Nephron (organoid): ENCODE data around the gene NRF1.
"Not testable (repeated sequence)": the region's sequence is repeated elsewhere in the genome, so short reads cannot be mapped to it uniquely, and the experiment has no call there.

Experiments
- H3K27ac Mint-ChIP-seq, 3 experiments: 2 replicates each; pipeline ENCODE4 v1.8.0; 2020; ENCODE audit warnings: mixed read lengths in 3 of 3, mild to moderate bottlenecking in 2 of 3, moderate library complexity in 1 of 3
- H3K27me3 Mint-ChIP-seq: 2 replicates; pipeline ENCODE4 v1.8.0; 2021; ENCODE audit warnings: low read depth, mild to moderate bottlenecking, moderate library complexity, mixed read lengths
- H3K36me3 Mint-ChIP-seq: 2 replicates; pipeline ENCODE4 v1.8.0; 2020; ENCODE audit warnings: low read depth, mixed read lengths
- H3K4me1 Mint-ChIP-seq: 2 replicates; pipeline ENCODE4 v1.8.0; 2020; ENCODE audit warnings: mixed read lengths
- H3K4me3 Mint-ChIP-seq, 3 experiments: 2 replicates each; pipeline ENCODE4 v1.8.0; 2020; ENCODE audit warnings: mild to moderate bottlenecking in 3 of 3, mixed read lengths in 3 of 3, moderate library complexity in 2 of 3
- H3K9me3 Mint-ChIP-seq: 2 replicates; pipeline ENCODE4 v1.8.0; 2020; ENCODE audit warnings: mixed read lengths
- TF ChIP-seq, protein P1 (sequence below), 3 experiments: fragments of 200-600 bp; sonication (generic); IDR thresholded peaks; one replicate each; pipeline ENCODE4 v1.5.0; 2021; ENCODE audit warnings: antibody characterized with exemption in 3 of 3; ENCODE audit not compliant: unreplicated experiment in 3 of 3

NRF1 gene

DNA sequence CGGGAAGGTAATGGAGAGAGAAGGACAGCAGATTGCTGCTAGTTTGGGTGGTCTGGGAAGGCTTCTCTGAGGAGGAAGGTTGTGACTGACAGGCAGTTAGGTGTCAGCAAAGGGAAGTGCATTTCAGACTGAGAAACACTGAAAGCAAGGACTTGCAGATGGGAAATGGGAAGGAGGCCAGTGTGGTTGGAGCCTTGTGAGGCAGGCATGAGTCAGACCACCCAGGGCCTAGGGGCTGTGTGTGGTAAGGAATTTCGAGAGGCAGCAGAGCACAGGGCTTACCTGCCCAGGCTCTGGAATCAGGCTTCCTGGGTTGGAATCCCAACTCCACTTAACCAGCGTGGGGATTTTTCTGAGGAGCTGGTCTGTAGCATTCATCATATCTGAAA lies 53.5 kb downstream of the NRF1 start:
- no peak overlapping the region for H3K27ac Mint-ChIP-seq
- TF ChIP-seq, protein P1, sequence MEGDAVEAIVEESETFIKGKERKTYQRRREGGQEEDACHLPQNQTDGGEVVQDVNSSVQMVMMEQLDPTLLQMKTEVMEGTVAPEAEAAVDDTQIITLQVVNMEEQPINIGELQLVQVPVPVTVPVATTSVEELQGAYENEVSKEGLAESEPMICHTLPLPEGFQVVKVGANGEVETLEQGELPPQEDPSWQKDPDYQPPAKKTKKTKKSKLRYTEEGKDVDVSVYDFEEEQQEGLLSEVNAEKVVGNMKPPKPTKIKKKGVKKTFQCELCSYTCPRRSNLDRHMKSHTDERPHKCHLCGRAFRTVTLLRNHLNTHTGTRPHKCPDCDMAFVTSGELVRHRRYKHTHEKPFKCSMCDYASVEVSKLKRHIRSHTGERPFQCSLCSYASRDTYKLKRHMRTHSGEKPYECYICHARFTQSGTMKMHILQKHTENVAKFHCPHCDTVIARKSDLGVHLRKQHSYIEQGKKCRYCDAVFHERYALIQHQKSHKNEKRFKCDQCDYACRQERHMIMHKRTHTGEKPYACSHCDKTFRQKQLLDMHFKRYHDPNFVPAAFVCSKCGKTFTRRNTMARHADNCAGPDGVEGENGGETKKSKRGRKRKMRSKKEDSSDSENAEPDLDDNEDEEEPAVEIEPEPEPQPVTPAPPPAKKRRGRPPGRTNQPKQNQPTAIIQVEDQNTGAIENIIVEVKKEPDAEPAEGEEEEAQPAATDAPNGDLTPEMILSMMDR (IDR thresholded peaks at IDR 0.05; ENCODE audit: unreplicated experiment in 3 of 3) = no peak
- H3K36me3 Mint-ChIP-seq = peaks cover 52% of the 10 kb centered on the region
- H3K4me3 Mint-ChIP-seq = no peak overlapping the region
- H3K27me3 Mint-ChIP-seq = peaks cover 4% of the 10 kb centered on the region
- H3K9me3 Mint-ChIP-seq = peaks cover 29% of the 10 kb centered on the region
- H3K4me1 Mint-ChIP-seq = peaks cover 6% of the 10 kb centered on the region

DNA sequence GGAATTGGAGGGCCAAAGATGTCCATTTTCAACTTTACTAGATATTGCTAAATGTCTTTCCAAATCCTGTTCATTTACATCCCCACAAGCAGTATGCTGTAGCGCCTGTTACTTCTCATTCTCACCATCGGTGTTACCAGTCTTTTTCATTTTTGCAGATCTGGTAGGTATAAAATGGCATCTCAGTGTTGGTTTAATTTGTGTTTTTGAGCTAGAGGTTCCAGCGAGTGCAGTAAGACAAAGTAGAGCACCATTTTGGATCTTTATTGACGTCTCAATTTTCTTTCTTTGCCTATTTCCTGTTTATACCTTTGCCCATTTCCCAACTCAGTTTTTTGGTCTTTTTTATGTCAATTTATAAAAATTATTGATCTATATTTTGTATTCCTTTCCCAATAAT lies 55.6 kb downstream of the NRF1 start:
- Mint-ChIP-seq H3K4me3 (no peak overlapping the region), H3K9me3 (peaks cover 11% of the 10 kb centered on the region), H3K27ac (no peak overlapping the region), H3K27me3 (no peaks in the 10 kb centered on the region), H3K4me1 (peaks cover 6% of the 10 kb centered on the region), H3K36me3 (peaks cover 31% of the 10 kb centered on the region)
- TF ChIP-seq, protein P1 (IDR thresholded peaks at IDR 0.05; ENCODE audit: unreplicated experiment in 3 of 3) = no peak

GRCh38 chr7:129667551-129667950 lies 56.0 kb downstream of the NRF1 start:
- Mint-ChIP-seq H3K4me3 (no peak overlapping the region), H3K4me1 (peaks cover 6% of the 10 kb centered on the region), H3K27me3 (no peaks in the 10 kb centered on the region), H3K36me3 (peaks cover 26% of the 10 kb centered on the region), H3K27ac (no peak overlapping the region), H3K9me3 (peaks cover 7% of the 10 kb centered on the region)
- TF ChIP-seq, protein P1 (IDR thresholded peaks at IDR 0.05; ENCODE audit: unreplicated experiment in 3 of 3) = no peak

DNA sequence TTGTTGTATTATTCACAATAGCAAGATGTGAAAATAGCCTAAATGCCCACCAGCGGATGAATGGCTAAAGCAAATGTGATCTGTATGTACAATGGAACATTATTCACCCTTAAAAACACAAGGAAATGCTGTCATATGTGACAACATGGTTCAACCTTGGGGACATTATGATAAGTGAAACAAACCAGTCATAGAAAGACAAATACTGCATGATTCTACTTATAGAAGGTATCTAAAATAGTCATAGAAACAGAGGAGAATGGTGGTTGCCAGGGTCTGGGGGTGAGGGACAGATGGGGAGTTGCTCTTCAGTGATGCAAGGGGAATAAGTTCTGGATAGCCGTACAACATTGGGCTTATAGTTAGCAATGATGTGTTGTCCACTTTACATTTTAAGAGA lies 58.4 kb downstream of the NRF1 start:
- Mint-ChIP-seq H3K4me3 (no peak overlapping the region), H3K27ac (no peak overlapping the region), H3K4me1 (no peaks in the 10 kb centered on the region), H3K36me3 (peaks cover 21% of the 10 kb centered on the region), H3K27me3 (no peaks in the 10 kb centered on the region), H3K9me3 (peaks cover 4% of the 10 kb centered on the region)
- TF ChIP-seq, protein P1 (IDR thresholded peaks at IDR 0.05; ENCODE audit: unreplicated experiment in 3 of 3) = no peak

GRCh38 chr7:129670656-129671055 lies 59.1 kb downstream of the NRF1 start:
- H3K4me3 Mint-ChIP-seq = no peak overlapping the region
- H3K27ac Mint-ChIP-seq = no peak overlapping the region
- H3K36me3 Mint-ChIP-seq = peaks cover 26% of the 10 kb centered on the region
- H3K27me3 Mint-ChIP-seq = no peaks in the 10 kb centered on the region
- TF ChIP-seq, protein P1 (IDR thresholded peaks at IDR 0.05; ENCODE audit: unreplicated experiment in 3 of 3) = no peak
- H3K9me3 Mint-ChIP-seq = peaks cover 11% of the 10 kb centered on the region
- H3K4me1 Mint-ChIP-seq = no peaks in the 10 kb centered on the region

- H3K36me3 Mint-ChIP-seq = peaks cover 32% of the 10 kb centered on the region
- H3K9me3 Mint-ChIP-seq = peaks cover 16% of the 10 kb centered on the region
- TF ChIP-seq, protein P1 (IDR thresholded peaks at IDR 0.05; ENCODE audit: unreplicated experiment in 3 of 3) = no peak
- no peaks in the 10 kb centered on the region for H3K27me3 Mint-ChIP-seq
- H3K4me1 Mint-ChIP-seq = no peaks in the 10 kb centered on the region
- H3K27ac Mint-ChIP-seq = no peak overlapping the region
- no peak overlapping the region for H3K4me3 Mint-ChIP-seq
Measured at GRCh38 chr7:129671266-129671665, 59.7 kb downstream of the NRF1 start.

GRCh38 chr7:129674475-129674874 lies 63.0 kb downstream of the NRF1 start:
- peaks cover 21% of the 10 kb centered on the region for H3K9me3 Mint-ChIP-seq
- H3K4me3 Mint-ChIP-seq, H3K27me3 Mint-ChIP-seq, H3K27ac Mint-ChIP-seq, H3K4me1 Mint-ChIP-seq: not testable (repeated sequence)
- H3K36me3 Mint-ChIP-seq = peaks cover 55% of the 10 kb centered on the region
